Measurements from ENCODE around the gene GUCY2C. TPM values are rescaled to one million over a fixed set of nuclear protein-coding genes. Genes with fewer than 3 reads are reported as not detected.

GUCY2C gene
- total and polyA plus RNA-seq, 10 of the 15 experiments (the other 5 are each of a cell fraction or from before 2014, with no cell fraction given): 0.08 to 0.60 (median 0.17) TPM

DNA sequence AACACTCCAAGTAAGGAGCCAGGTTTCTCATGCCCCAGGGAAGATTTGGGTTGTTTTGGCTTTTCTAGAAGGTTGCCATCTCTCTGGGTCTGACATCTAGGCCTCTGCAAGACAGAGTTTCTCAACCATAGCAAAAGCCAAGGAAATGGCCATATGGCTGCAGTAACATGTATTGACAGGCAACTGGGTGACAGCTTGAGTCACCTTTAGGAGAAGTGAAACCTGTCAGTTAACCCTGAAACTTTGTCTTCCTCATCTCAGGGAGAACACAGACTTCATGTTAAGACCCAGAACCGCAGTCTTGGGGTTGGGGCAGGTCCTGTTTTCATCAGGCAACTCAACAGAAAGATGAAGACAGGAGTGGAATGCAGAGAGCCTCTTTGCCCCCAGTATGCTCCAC is 82.7 kb downstream of the GUCY2C start (continued):
- TF ChIP-seq, protein P1, sequence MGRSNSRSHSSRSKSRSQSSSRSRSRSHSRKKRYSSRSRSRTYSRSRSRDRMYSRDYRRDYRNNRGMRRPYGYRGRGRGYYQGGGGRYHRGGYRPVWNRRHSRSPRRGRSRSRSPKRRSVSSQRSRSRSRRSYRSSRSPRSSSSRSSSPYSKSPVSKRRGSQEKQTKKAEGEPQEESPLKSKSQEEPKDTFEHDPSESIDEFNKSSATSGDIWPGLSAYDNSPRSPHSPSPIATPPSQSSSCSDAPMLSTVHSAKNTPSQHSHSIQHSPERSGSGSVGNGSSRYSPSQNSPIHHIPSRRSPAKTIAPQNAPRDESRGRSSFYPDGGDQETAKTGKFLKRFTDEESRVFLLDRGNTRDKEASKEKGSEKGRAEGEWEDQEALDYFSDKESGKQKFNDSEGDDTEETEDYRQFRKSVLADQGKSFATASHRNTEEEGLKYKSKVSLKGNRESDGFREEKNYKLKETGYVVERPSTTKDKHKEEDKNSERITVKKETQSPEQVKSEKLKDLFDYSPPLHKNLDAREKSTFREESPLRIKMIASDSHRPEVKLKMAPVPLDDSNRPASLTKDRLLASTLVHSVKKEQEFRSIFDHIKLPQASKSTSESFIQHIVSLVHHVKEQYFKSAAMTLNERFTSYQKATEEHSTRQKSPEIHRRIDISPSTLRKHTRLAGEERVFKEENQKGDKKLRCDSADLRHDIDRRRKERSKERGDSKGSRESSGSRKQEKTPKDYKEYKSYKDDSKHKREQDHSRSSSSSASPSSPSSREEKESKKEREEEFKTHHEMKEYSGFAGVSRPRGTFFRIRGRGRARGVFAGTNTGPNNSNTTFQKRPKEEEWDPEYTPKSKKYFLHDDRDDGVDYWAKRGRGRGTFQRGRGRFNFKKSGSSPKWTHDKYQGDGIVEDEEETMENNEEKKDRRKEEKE (IDR thresholded peaks at IDR 0.05): no peak
- TF ChIP-seq, protein P2, sequence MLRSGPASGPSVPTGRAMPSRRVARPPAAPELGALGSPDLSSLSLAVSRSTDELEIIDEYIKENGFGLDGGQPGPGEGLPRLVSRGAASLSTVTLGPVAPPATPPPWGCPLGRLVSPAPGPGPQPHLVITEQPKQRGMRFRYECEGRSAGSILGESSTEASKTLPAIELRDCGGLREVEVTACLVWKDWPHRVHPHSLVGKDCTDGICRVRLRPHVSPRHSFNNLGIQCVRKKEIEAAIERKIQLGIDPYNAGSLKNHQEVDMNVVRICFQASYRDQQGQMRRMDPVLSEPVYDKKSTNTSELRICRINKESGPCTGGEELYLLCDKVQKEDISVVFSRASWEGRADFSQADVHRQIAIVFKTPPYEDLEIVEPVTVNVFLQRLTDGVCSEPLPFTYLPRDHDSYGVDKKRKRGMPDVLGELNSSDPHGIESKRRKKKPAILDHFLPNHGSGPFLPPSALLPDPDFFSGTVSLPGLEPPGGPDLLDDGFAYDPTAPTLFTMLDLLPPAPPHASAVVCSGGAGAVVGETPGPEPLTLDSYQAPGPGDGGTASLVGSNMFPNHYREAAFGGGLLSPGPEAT (IDR thresholded peaks at IDR 0.05; ENCODE audit: low read depth): peak; percentile 65; the same call in 1 of the 2 replicates
- TF ChIP-seq, protein P3, sequence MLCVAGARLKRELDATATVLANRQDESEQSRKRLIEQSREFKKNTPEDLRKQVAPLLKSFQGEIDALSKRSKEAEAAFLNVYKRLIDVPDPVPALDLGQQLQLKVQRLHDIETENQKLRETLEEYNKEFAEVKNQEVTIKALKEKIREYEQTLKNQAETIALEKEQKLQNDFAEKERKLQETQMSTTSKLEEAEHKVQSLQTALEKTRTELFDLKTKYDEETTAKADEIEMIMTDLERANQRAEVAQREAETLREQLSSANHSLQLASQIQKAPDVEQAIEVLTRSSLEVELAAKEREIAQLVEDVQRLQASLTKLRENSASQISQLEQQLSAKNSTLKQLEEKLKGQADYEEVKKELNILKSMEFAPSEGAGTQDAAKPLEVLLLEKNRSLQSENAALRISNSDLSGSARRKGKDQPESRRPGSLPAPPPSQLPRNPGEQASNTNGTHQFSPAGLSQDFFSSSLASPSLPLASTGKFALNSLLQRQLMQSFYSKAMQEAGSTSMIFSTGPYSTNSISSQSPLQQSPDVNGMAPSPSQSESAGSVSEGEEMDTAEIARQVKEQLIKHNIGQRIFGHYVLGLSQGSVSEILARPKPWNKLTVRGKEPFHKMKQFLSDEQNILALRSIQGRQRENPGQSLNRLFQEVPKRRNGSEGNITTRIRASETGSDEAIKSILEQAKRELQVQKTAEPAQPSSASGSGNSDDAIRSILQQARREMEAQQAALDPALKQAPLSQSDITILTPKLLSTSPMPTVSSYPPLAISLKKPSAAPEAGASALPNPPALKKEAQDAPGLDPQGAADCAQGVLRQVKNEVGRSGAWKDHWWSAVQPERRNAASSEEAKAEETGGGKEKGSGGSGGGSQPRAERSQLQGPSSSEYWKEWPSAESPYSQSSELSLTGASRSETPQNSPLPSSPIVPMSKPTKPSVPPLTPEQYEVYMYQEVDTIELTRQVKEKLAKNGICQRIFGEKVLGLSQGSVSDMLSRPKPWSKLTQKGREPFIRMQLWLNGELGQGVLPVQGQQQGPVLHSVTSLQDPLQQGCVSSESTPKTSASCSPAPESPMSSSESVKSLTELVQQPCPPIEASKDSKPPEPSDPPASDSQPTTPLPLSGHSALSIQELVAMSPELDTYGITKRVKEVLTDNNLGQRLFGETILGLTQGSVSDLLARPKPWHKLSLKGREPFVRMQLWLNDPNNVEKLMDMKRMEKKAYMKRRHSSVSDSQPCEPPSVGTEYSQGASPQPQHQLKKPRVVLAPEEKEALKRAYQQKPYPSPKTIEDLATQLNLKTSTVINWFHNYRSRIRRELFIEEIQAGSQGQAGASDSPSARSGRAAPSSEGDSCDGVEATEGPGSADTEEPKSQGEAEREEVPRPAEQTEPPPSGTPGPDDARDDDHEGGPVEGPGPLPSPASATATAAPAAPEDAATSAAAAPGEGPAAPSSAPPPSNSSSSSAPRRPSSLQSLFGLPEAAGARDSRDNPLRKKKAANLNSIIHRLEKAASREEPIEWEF (IDR thresholded peaks at IDR 0.05; ENCODE audit: insufficient replicate concordance, low read depth, low read length): no peak
- TF ChIP-seq NFYB (IDR thresholded peaks at IDR 0.05; ENCODE audit: insufficient read depth, low read depth, low read length) (0 out of 2 replicates have a peak, but pooled peaks have one; percentile 12), RBBP5 (conservative IDR thresholded peaks at IDR 0.05) (no peak), NRF1 (conservative IDR thresholded peaks at IDR 0.05; ENCODE audit: low read depth, low read length) (no peak), DPF2 (IDR thresholded peaks at IDR 0.05) (peak; percentile 98), SPI1 (IDR thresholded peaks at IDR 0.05; ENCODE audit: borderline replicate concordance, insufficient read depth, low read depth, low read length) (peak; percentile 100), ZNF274 (IDR thresholded peaks at IDR 0.05; ENCODE audit: insufficient read depth, insufficient read length) (no peak), ASH2L (IDR thresholded peaks at IDR 0.05; ENCODE audit: borderline replicate concordance, low read depth) (no peak), MYC (IDR thresholded peaks at IDR 0.05; ENCODE audit: insufficient read depth, insufficient read length, insufficient replicate concordance, low read length, severe bottlenecking) (no peak), MYB (IDR thresholded peaks at IDR 0.05; ENCODE audit: borderline replicate concordance, low read depth, low read length) (peak; percentile 83), FOXK2 (IDR thresholded peaks at IDR 0.05) (no peak), RB1 (IDR thresholded peaks at IDR 0.05; ENCODE audit: borderline replicate concordance) (no peak), GABPA (IDR thresholded peaks at IDR 0.05; ENCODE audit: low read depth) (no peak)
- TF ChIP-seq, protein P4, sequence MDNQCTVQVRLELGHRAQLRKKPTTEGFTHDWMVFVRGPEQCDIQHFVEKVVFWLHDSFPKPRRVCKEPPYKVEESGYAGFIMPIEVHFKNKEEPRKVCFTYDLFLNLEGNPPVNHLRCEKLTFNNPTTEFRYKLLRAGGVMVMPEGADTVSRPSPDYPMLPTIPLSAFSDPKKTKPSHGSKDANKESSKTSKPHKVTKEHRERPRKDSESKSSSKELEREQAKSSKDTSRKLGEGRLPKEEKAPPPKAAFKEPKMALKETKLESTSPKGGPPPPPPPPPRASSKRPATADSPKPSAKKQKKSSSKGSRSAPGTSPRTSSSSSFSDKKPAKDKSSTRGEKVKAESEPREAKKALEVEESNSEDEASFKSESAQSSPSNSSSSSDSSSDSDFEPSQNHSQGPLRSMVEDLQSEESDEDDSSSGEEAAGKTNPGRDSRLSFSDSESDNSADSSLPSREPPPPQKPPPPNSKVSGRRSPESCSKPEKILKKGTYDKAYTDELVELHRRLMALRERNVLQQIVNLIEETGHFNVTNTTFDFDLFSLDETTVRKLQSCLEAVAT (IDR thresholded peaks at IDR 0.05): peak; percentile 33; the same call in 1 of the 2 replicates
- TF ChIP-seq, protein P5, sequence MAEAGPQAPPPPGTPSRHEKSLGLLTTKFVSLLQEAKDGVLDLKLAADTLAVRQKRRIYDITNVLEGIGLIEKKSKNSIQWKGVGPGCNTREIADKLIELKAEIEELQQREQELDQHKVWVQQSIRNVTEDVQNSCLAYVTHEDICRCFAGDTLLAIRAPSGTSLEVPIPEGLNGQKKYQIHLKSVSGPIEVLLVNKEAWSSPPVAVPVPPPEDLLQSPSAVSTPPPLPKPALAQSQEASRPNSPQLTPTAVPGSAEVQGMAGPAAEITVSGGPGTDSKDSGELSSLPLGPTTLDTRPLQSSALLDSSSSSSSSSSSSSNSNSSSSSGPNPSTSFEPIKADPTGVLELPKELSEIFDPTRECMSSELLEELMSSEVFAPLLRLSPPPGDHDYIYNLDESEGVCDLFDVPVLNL (IDR thresholded peaks at IDR 0.05; ENCODE audit: low read depth, low read length): no peak

Measured in GM12878 (cell line).